OCI-LY3 (cell line): ENCODE results near the gene AKR1D1.
"Not testable (repeated sequence)": the region's sequence is repeated elsewhere in the genome, so short reads cannot be mapped to it uniquely, and the experiment has no call there.

ENCODE experiments used
- H2AFZ ChIP-seq: fragments of 200-600, 300-600 bp; shearing (Covaris generic); 2 replicates; pipeline ENCODE4 v1.6.0; 2014; ENCODE audit warnings: antibody characterized with exemption, low read depth, low read length
- H3K27ac ChIP-seq: fragments of 200-600, 300-600 bp; sonication (generic); 2 replicates; pipeline ENCODE4 v1.5.1; 2014; ENCODE audit warnings: mild to moderate bottlenecking, low read length, moderate library complexity, mixed read lengths
- H3K27me3 ChIP-seq: fragments of 200-600, 300-600 bp; sonication (generic); 2 replicates; pipeline ENCODE4 v1.6.1; 2014; ENCODE audit warnings: low read depth, low read length, mixed read lengths
- H3K36me3 ChIP-seq: fragments of 200-600, 300-600 bp; sonication (generic); replicated peaks from 2 replicates; pipeline ENCODE3; 2014; ENCODE audit warnings: low read depth, low read length, mixed read lengths
- H3K4me1 ChIP-seq: fragments of 300-600, 200-600 bp; sonication (generic); 2 replicates; pipeline ENCODE4 v1.6.1; 2014; ENCODE audit warnings: low read length, mixed read lengths
- H3K4me2 ChIP-seq: fragments of 200-600, 300-600 bp; sonication (generic); 2 replicates; pipeline ENCODE4 v1.6.1; 2014; ENCODE audit warnings: low read length, mixed read lengths
- H3K4me3 ChIP-seq: fragments of 300-600, 200-600 bp; sonication (generic); 2 replicates; pipeline ENCODE4 v1.5.1; 2014; ENCODE audit warnings: antibody characterized with exemption, mild to moderate bottlenecking, low read length, moderate library complexity
- H3K79me2 ChIP-seq: fragments of 300-600, 200-600 bp; shearing (Covaris generic); 2 replicates; pipeline ENCODE4 v1.6.1; 2014; ENCODE audit warnings: mild to moderate bottlenecking, low read length, mixed read lengths
- H3K9ac ChIP-seq: fragments of 300-600, 200-600 bp; shearing (Covaris generic); 2 replicates; pipeline ENCODE4 v1.6.0; 2014; ENCODE audit warnings: mild to moderate bottlenecking, low read length, moderate library complexity
- H3K9me3 ChIP-seq: fragments of 200-600, 300-600 bp; shearing (Covaris generic); 2 replicates; pipeline ENCODE4 v1.6.1; 2014; ENCODE audit warnings: low read length, mixed read lengths; ENCODE audit not compliant: insufficient read depth
- H4K20me1 ChIP-seq: fragments of 200-600, 300-600 bp; sonication (generic); 2 replicates; pipeline ENCODE4 v1.6.1; 2016; ENCODE audit warnings: low read length, mixed read lengths; ENCODE audit not compliant: insufficient read depth
- CTCF ChIP-seq: fragments of 200-600, 300-600 bp; sonication (generic); IDR thresholded peaks from 2 replicates; pipeline ENCODE4 v1.5.1; 2014; ENCODE audit warnings: antibody characterized with exemption, low read length, low read depth
- EZH2phosphoT487 ChIP-seq: fragments of 200-600 bp; shearing (Covaris generic); IDR thresholded peaks from 2 replicates; pipeline ENCODE4 v1.6.1; 2018; ENCODE audit warnings: antibody characterized with exemption, mixed run types, low read depth

Gene AKR1D1

DNA sequence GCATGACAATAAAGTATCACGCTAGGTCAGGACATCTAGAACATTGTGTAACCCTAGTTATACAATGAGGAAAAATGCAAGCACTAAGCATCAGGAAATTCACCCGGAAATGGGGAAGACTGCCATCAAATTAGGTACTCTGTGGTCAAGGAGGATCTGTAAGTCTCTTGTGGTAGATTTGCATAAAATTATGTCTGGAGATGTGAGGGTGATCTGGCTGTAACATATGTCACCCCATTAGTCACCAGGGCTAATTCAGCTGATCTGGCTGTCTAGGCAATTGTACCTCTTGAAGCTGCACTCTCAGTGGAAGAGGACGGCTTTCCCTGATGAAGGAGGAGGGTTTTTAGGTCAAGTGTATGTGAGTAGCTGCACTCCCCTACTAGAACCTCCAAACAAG lies 14.8 kb downstream of the AKR1D1 start:
- no peak overlapping the region for H3K27ac ChIP-seq
- H3K27me3 ChIP-seq, result no peaks in the 10 kb centered on the region
- peaks cover 7% of the 10 kb centered on the region for H3K4me1 ChIP-seq
- no peak for TF ChIP-seq CTCF
- TF ChIP-seq EZH2phosphoT487, result no peak
- H3K79me2 ChIP-seq, result no peaks in the 10 kb centered on the region
- no peaks in the 10 kb centered on the region for H3K9me3 ChIP-seq
- H3K9ac ChIP-seq, result no peak overlapping the region
- H3K4me3 ChIP-seq, result no peak overlapping the region
- H2AFZ ChIP-seq, result peak overlapping the region; percentile 46; the same call in 1 of the 2 replicates
- no peaks in the 10 kb centered on the region for H3K36me3 ChIP-seq
- H4K20me1 ChIP-seq, result no peaks in the 10 kb centered on the region
- no peak overlapping the region for H3K4me2 ChIP-seq

- not testable (repeated sequence) for H3K27ac ChIP-seq, H2AFZ ChIP-seq, H4K20me1 ChIP-seq, H3K9me3 ChIP-seq, H3K36me3 ChIP-seq, H3K27me3 ChIP-seq, H3K79me2 ChIP-seq, H3K9ac ChIP-seq, H3K4me2 ChIP-seq, H3K4me3 ChIP-seq, H3K4me1 ChIP-seq
These were observed 15.6 kb downstream of the AKR1D1 start for GRCh38 chr7:138091840-138092239.

DNA sequence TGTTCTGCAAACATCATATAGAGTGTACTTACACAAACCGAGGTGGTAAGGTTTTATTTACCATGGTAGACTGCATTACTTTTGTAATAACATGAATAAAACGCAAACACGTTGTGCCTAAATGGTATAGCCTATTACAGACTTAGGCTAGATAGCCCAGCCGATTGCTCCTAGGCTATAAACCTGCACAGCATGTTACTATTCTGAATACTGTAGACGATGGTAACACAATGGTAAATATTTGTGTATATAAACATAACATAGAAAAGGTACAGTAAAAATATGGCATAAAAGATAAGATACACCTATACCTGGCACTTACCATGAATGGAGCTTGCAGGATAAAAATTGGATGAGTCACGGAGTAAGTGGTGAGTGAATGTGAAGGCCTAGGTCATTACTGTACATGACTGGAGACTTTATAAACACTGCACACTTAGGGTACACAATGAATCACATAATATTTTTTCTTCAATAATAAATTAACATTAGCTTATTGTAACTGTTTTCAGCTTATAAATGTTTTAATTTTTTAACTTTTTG lies 16.3 kb downstream of the AKR1D1 start:
- no peaks in the 10 kb centered on the region for H3K79me2 ChIP-seq
- H3K9me3 ChIP-seq, result no peaks in the 10 kb centered on the region
- peaks cover 7% of the 10 kb centered on the region for H3K4me1 ChIP-seq
- H4K20me1 ChIP-seq, result no peaks in the 10 kb centered on the region
- H3K4me2 ChIP-seq, result no peak overlapping the region
- H3K27ac ChIP-seq, result no peak overlapping the region
- H2AFZ ChIP-seq, result no peak overlapping the region
- peaks cover 2% of the 10 kb centered on the region; the same call in 1 of the 2 replicates for H3K27me3 ChIP-seq
- TF ChIP-seq CTCF (no peak), EZH2phosphoT487 (no peak)
- no peaks in the 10 kb centered on the region for H3K36me3 ChIP-seq
- H3K9ac ChIP-seq, result no peak overlapping the region
- no peak overlapping the region for H3K4me3 ChIP-seq

DNA sequence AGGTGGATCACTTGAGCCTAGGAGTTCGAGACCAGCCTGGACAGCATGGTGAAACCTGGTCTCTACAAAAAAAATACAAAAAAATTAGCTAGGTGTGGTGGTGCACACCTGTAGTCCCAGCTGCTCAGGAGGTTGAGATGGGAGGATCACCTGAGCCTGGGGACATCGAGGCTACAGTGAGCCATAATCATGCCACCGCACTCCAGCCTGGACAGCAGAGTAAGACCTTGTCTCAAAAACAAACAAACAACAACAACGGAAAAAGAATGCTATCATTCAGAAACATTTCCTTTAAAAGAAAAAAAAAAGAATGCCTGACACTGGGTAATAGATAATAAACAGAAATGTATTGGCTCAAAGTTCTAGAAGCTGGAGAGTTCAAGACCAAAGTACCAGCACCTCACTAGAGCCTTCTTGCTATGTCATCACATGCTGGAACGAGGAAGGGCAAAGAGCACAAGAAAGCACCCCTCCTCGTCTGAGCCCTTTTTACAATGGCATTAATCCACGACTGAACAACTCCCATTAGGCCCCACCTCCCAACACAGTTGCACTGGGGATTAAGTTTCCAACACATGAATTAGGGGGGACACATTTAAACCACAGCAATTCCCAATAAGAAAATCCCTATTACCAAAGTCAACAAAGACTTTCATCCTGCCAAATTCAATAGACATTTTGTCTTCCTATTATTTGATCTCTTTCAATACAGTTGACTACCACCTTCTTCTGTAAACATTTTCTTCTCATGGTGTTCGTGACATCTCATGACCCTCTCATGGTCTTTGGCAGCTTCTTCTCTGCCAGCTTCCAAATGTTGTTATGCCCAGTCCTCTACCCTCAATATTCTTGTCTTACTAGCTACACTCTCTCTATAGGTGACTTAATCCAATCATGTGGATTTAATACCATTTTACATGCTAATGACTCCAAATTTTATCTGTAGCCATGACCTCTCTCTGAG lies 20.0 kb downstream of the AKR1D1 start:
- Histone ChIP-seq H3K36me3 (no peaks in the 10 kb centered on the region), H3K4me3 (no peak overlapping the region), H4K20me1 (no peaks in the 10 kb centered on the region), H3K27me3 (peaks cover 2% of the 10 kb centered on the region; the same call in 1 of the 2 replicates), H3K9ac (no peak overlapping the region), H3K4me2 (no peak overlapping the region), H3K9me3 (no peaks in the 10 kb centered on the region), H2AFZ (no peak overlapping the region), H3K79me2 (no peaks in the 10 kb centered on the region), H3K27ac (no peak overlapping the region), H3K4me1 (no peaks in the 10 kb centered on the region; the same call in 1 of the 2 replicates)
- TF ChIP-seq EZH2phosphoT487 (no peak), CTCF (no peak)
